Stomach (tissue), 9 donors: ENCODE results near the gene C1orf52. TPM values are rescaled to one million over a fixed set of nuclear protein-coding genes. Genes with fewer than 3 reads are reported as not detected.
A peak's percentile ranks its signal among the peaks of the same experiment; 100 is the strongest.

Source experiments
- DNase-seq, 2 donors: peaks; one replicate each; pipeline versions ENCODE4 v3.0.0 to v3.0.0-alpha.2; 2013 to 2019
- H3K27ac ChIP-seq, 5 donors: fragments of 200-600 bp in 4 of 5; sonication (generic) in 4 of 5; one replicate each; pipeline ENCODE4 v1.5.1; 2013 to 2019; ENCODE audit warnings: mild to moderate bottlenecking in 1 of 5, moderate library complexity in 1 of 5
- H3K27me3 ChIP-seq, 3 donors: fragments of 200-600 bp; sonication (generic); one replicate each; pipeline ENCODE4 v1.5.1; 2017 to 2019; ENCODE audit warnings: mixed run types in 1 of 3
- H3K36me3 ChIP-seq, 4 donors: fragments of 200-600 bp; sonication (generic); 1 replicate in 3 of 4; 2 replicates in 1 of 4; pipeline ENCODE4 v1.5.1; 2016 to 2019
- H3K4me1 ChIP-seq, 4 donors: fragments of 200-600 bp; sonication (generic); one replicate each; pipeline ENCODE4 v1.5.1; 2016 to 2019
- H3K4me3 ChIP-seq, 4 donors: fragments of 200-600 bp; sonication (generic) in 3 of 4; one replicate each; pipeline ENCODE4 v1.5.1; 2016 to 2019; ENCODE audit warnings: mild to moderate bottlenecking in 1 of 4
- H3K9me3 ChIP-seq, 4 donors: fragments of 200-600 bp; sonication (generic); one replicate each; pipeline ENCODE4 v1.5.1; 2016 to 2019
- CTCF ChIP-seq, 7 experiments: fragments of 450-650 bp in 4 of 7; fragments of 200-600 bp in 3 of 7; sonication (generic) in 3 of 7; IDR thresholded peaks; one replicate each; pipeline ENCODE4 v1.5.1; 2016 to 2019; ENCODE audit warnings: antibody characterized with exemption in 7 of 7, control low read depth in 2 of 7, mild to moderate bottlenecking in 1 of 7
- EP300 ChIP-seq: sonication (generic); formaldehyde crosslinking; IDR thresholded peaks from one replicate; pipeline ENCODE4 v1.6.1; 2017; ENCODE audit warnings: antibody characterized with exemption
- POLR2A ChIP-seq, 4 donors: fragments of 450-650 bp; IDR thresholded peaks; one replicate each; pipeline ENCODE4 v1.6.1; 2016; ENCODE audit warnings: antibody characterized with exemption in 4 of 4, control low read depth in 2 of 4, mild to moderate bottlenecking in 1 of 4, moderate library complexity in 1 of 4
- POLR2AphosphoS5 ChIP-seq, 3 donors: sonication (generic); formaldehyde crosslinking; IDR thresholded peaks; one replicate each; pipeline ENCODE4 v1.6.1; 2016; ENCODE audit warnings: antibody characterized with exemption in 3 of 3
- WGBS, 5 donors: extraction: QIAGEN DNeasy Blood & Tissue Kit in 3 of 5; methylation state at CpG; one replicate each; pipeline versions ENCODE4 v1.1.5 to v1.1.7; 2013 to 2018; 5-methylcytosine and 5-hydroxymethylcytosine counted together
- intact Hi-C: fragments of 100-400 bp; cut with DNase I; formaldehyde crosslinking; loops from one replicate; pipeline ENCODE4 v1.15.1; 2023; ENCODE audit warnings: low total_unique reads
- polyA plus RNA-seq, 3 donors: library from polyadenylated mRNA; stranded (reverse); fragments of 200-250 nt; gene quantifications; one replicate each; pipeline ENCODE4 v1.2.3, GENCODE V29; 2013
- total RNA-seq, 5 donors: library from RNA; depleted of rRNA; stranded (reverse); fragments of >200 nt; gene quantifications; one replicate each; pipeline versions ENCODE4 v1.1.0 to v1.2.3, GENCODE V29; 2014 to 2016
- donor health status: healthy with polysubstance abuse.
- donor health status: Bipolar disorder and iron deficiency.
- donor health status: healthy.

C1orf52 gene
- total and polyA plus RNA-seq, 8 donors, result 5.8 to 39.3 (median 14.4) TPM

DNA sequence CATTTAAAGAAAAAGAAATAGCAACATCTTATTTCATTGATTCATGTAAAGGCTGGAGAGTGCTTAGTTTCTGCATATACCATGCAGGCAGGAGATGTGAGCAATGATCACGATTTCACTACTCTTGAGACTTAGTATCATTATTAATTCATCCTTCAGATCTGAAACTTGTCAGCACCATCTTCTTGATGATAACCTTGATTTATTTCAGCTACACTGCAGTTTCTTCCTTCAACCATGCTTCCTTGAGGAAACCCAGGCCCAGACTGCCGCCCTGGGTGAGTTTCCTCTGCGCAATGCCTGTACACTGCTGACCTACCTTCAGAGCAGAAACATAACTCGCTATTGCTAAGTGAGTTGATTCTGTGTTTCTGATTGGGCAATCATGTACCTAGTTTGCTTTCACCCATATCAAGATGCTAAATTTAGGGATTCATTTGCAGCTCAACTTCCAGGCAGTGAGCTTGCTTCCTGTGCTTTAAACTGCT is 30.4 kb upstream of the C1orf52 start:
- no peaks in the 10 kb centered on the region for H3K9me3 ChIP-seq
- H3K27me3 ChIP-seq, result no peaks in the 10 kb centered on the region
- intact Hi-C loops, result no loop called here
- no peaks in the 10 kb centered on the region for H3K36me3 ChIP-seq
- peak overlapping the region in 3 of 5 donors; percentile 50 to 75 (median 60) for H3K27ac ChIP-seq
- DNase-seq, result no peak
- no peak overlapping the region for H3K4me3 ChIP-seq
- H3K4me1 ChIP-seq, result peaks cover 0 to 3% (median 1%) of the 10 kb centered on the region in 4 donors
- TF ChIP-seq EP300 (no peak), CTCF (IDR thresholded peaks at IDR 0.05) (no peak), POLR2AphosphoS5 (IDR thresholded peaks at IDR 0.05) (no peak)
- 84 to 95% (median 90%) methylated on average over 4 of the region's 4 CpGs for WGBS, 5 donors

DNA sequence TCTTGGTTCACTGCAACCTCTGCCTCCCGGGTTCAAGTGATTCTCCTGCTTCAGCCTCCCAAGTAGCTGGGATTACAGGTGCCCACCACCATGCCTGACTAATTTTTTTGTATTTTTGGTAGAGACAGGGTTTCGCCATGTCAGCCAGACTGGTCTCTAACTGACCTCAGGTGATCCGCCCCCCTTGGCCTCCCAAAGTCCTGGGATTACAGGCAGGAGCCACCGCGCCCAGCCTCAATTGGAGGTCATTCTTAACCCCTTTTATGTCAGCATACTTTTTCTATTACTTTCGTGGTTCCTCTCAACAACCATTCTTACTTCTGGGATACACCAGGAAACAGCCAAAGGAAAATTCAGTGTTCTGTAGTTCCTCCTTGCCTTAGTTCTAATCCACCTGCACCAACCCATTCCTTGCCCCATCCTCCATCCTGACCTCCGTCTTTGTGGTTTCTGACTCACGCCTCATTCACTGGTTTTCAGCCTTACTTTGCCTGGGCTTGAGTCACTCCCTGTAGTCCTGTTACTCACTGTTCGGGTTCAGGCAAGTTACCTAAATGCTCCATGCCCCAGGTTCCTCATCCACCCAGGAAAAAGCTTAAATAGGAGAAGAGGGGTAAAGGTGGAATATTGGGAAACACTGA is 29.9 kb upstream of the C1orf52 start:
- peaks cover 0 to 2% (median 0%) of the 10 kb centered on the region in 4 donors for H3K4me1 ChIP-seq
- H3K36me3 ChIP-seq, result no peaks in the 10 kb centered on the region
- DNase-seq, result peak in 1 of 2 donors; percentile 35
- H3K27me3 ChIP-seq, result no peaks in the 10 kb centered on the region
- no peak overlapping the region for H3K4me3 ChIP-seq
- H3K9me3 ChIP-seq, result no peaks in the 10 kb centered on the region
- peak overlapping the region in 4 of 5 donors; percentile 22 to 79 (median 68) for H3K27ac ChIP-seq
- intact Hi-C loops, result no loop called here
- TF ChIP-seq EP300 (no peak), POLR2A (IDR thresholded peaks at IDR 0.05) (no peak), POLR2AphosphoS5 (IDR thresholded peaks at IDR 0.05) (peak in 2 of 3 donors; percentile 35 to 55), CTCF (IDR thresholded peaks at IDR 0.05) (no peak)
- WGBS, 5 donors, result 78 to 88% (median 80%) methylated on average over 9 of the region's 9 CpGs

DNA sequence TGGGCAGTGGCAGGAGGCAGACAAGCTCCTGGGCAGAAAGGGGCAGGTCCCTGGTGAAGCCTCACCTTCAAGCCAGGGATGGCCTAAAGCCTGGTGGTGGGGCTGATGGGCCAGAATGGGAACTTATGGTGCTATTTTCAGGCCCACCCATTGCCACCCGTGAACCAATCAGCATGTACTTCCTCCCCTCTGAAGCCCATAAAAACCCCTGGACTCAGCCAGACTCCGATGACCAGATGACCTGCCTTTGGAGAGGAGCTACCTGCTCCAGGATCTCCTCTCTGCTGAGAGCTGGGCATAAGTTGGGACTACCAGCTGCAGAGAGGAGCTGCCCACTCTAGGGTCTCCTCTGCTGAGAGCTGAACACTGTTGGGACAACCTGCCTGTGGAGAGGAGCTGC is 24.7 kb upstream of the C1orf52 start:
- TF ChIP-seq EP300 (no peak), POLR2A (IDR thresholded peaks at IDR 0.05) (no peak), CTCF (IDR thresholded peaks at IDR 0.05) (no peak), POLR2AphosphoS5 (IDR thresholded peaks at IDR 0.05) (no peak)
- no peaks in the 10 kb centered on the region for H3K36me3 ChIP-seq
- no peak overlapping the region for H3K27ac ChIP-seq
- intact Hi-C loops, result no loop called here
- WGBS, 5 donors, result 71 to 97% (median 90%) methylated on average over 1 to 2 of the region's 2 CpGs
- no peaks in the 10 kb centered on the region for H3K27me3 ChIP-seq
- DNase-seq, result no peak
- H3K4me3 ChIP-seq, result no peak overlapping the region
- H3K4me1 ChIP-seq, result peaks cover 0 to 15% (median 10%) of the 10 kb centered on the region in 4 donors
- no peaks in the 10 kb centered on the region for H3K9me3 ChIP-seq

GRCh38 chr1:85283475-85284199 is 24.2 kb upstream of the C1orf52 start:
- Histone ChIP-seq H3K36me3 (no peaks in the 10 kb centered on the region), H3K27me3 (no peaks in the 10 kb centered on the region), H3K4me1 (peaks cover 0 to 17% (median 12%) of the 10 kb centered on the region in 4 donors), H3K9me3 (no peaks in the 10 kb centered on the region), H3K27ac (no peak overlapping the region), H3K4me3 (no peak overlapping the region)
- TF ChIP-seq EP300 (no peak), POLR2AphosphoS5 (IDR thresholded peaks at IDR 0.05) (no peak), POLR2A (IDR thresholded peaks at IDR 0.05) (no peak), CTCF (IDR thresholded peaks at IDR 0.05) (no peak)
- WGBS, 5 donors, result 50 to 70% (median 60%) methylated on average over 9 to 11 of the region's 11 CpGs
- DNase-seq, result peak in 1 of 2 donors; percentile 85
- intact Hi-C loops, result no loop called here
